GM18873 (cell line): Measurements from ENCODE around the gene PCDHB14.

ENCODE experiments used
- ATAC-seq: cut with Tn5 transposase; IDR thresholded peaks from one replicate; pipeline ENCODE4 v1.9.1; 2021; ENCODE audit warnings: mild to moderate bottlenecking, moderate library complexity, moderate number of reproducible peaks; ENCODE audit not compliant: unreplicated experiment, low FRiP score

The PCDHB14 gene

DNA sequence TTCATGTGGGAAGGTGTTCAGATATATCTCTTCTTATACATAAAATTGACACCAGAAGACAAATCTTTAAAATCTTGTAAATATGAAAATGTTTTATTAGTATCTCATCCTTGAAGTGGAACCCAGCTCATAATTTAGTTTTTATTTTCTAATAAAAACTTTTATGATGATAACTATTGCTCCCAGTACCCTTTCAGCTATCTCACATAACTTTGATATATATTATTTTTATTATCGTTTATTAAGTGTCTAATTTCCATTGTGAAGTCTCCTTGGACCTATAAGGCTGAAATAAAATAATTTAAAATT lies 38.0 kb downstream of the PCDHB14 start:
- ATAC-seq: no peak

- no peak for ATAC-seq
Measured at GRCh38 chr5:141269195-141269594, 46.1 kb downstream of the PCDHB14 start.

- no peak for ATAC-seq
Measured at GRCh38 chr5:141272906-141273305, 49.8 kb downstream of the PCDHB14 start.
